HEK293 (cell line): ENCODE data around the gene TMEM161B.

Source experiments
- CTCF ChIA-PET: fragments of 350-600 bp; formaldehyde crosslinking; extraction: SDS; loops from one replicate; lab custom pipeline; 2021; ENCODE audit warnings: antibody characterized with exemption; lab: Yijun Ruan, JAX
- POLR2A ChIA-PET: fragments of 300-600 bp; formaldehyde crosslinking; extraction: SDS; loops from one replicate; lab custom pipeline; 2020; ENCODE audit warnings: antibody characterized with exemption, inconsistent platforms; lab: Yijun Ruan, JAX
- H3K27ac ChIP-seq: fragments of 200-500 bp; sonication (Bioruptor generic); 2 replicates; pipeline ENCODE4 v1.5.1; 2014; ENCODE audit warnings: low read depth, low read length, control low read depth, inconsistent platforms; ENCODE audit errors: extremely low read depth
- H3K36me3 ChIP-seq, 2 experiments: fragments of 200-500 bp in 1 of 2; sonication (Bioruptor generic) in 1 of 2; 1 replicate in 1 of 2; 2 replicates in 1 of 2; pipeline ENCODE4 v1.5.1; 2014 to 2017; ENCODE audit warnings: inconsistent platforms in 2 of 2, low read length in 2 of 2; ENCODE audit not compliant: control insufficient read depth in 2 of 2, insufficient read depth in 1 of 2
- H3K4me1 ChIP-seq: fragments of 200-500 bp; sonication (Bioruptor generic); 2 replicates; pipeline ENCODE4 v1.5.1; 2014; ENCODE audit warnings: mild to moderate bottlenecking, low read length, inconsistent platforms; ENCODE audit not compliant: control insufficient read depth, insufficient read depth
- H3K4me3 ChIP-seq: 2 replicates; pipeline ENCODE4 v1.5.1; 2011; ENCODE audit warnings: low read depth, mild to moderate bottlenecking, control low read depth, low read length, moderate library complexity
- H3K9me3 ChIP-seq: fragments of 200-500 bp; sonication (Bioruptor generic); 2 replicates; pipeline ENCODE4 v1.5.1; 2014; ENCODE audit warnings: low read depth, low read length, inconsistent platforms; ENCODE audit not compliant: control insufficient read depth, insufficient read depth
- GFI1B ChIP-seq: fragments of 450-650 bp; formaldehyde crosslinking; IDR thresholded peaks from 2 replicates; pipeline ENCODE4 v1.5.1; 2016; ENCODE audit warnings: missing biosample characterization, missing genetic modification characterization
- HIC1 ChIP-seq: fragments of 450-650 bp; formaldehyde crosslinking; IDR thresholded peaks from 2 replicates; pipeline ENCODE4 v1.5.1; 2016; ENCODE audit warnings: missing biosample characterization, missing genetic modification characterization
- INSM2 ChIP-seq: fragments of 450-650 bp; formaldehyde crosslinking; IDR thresholded peaks from 2 replicates; pipeline ENCODE4 v1.5.1; 2016; ENCODE audit warnings: missing biosample characterization, missing genetic modification characterization
- ZBTB6 ChIP-seq: fragments of 450-650 bp; formaldehyde crosslinking; IDR thresholded peaks from 2 replicates; pipeline ENCODE4 v1.5.1; 2017; ENCODE audit warnings: missing biosample characterization, missing genetic modification characterization
- ZNF112 ChIP-seq: fragments of 450-650 bp; formaldehyde crosslinking; IDR thresholded peaks from 2 replicates; pipeline ENCODE4 v1.5.0; 2017; ENCODE audit warnings: missing biosample characterization, missing genetic modification characterization
- ZNF114 ChIP-seq: fragments of 450-650 bp; formaldehyde crosslinking; IDR thresholded peaks from 2 replicates; pipeline ENCODE4 v1.5.0; 2017; ENCODE audit warnings: missing biosample characterization, missing genetic modification characterization
- ZNF175 ChIP-seq: fragments of 450-650 bp; formaldehyde crosslinking; IDR thresholded peaks from 2 replicates; pipeline ENCODE4 v1.5.1; 2016; ENCODE audit warnings: missing biosample characterization, missing genetic modification characterization
- ZNF248 ChIP-seq: fragments of 450-650 bp; formaldehyde crosslinking; IDR thresholded peaks from 2 replicates; pipeline ENCODE4 v1.5.1; 2017; ENCODE audit warnings: missing biosample characterization, missing genetic modification characterization
- ZNF423 ChIP-seq: fragments of 450-650 bp; formaldehyde crosslinking; IDR thresholded peaks from 2 replicates; pipeline ENCODE4 v1.5.1; 2016; ENCODE audit warnings: missing biosample characterization, missing genetic modification characterization
- ZNF426 ChIP-seq: fragments of 450-650 bp; formaldehyde crosslinking; IDR thresholded peaks from 2 replicates; pipeline ENCODE4 v1.5.1; 2017; ENCODE audit warnings: missing biosample characterization, missing genetic modification characterization, mild to moderate bottlenecking, inconsistent platforms, moderate library complexity
- ZNF518A ChIP-seq: fragments of 450-650 bp; formaldehyde crosslinking; conservative IDR thresholded peaks from 2 replicates; pipeline ENCODE4 v1.5.1; 2016; ENCODE audit warnings: low read depth, missing biosample characterization, missing genetic modification characterization
- ZNF555 ChIP-seq: fragments of 450-650 bp; formaldehyde crosslinking; conservative IDR thresholded peaks from 2 replicates; pipeline ENCODE4 v1.5.1; 2017; ENCODE audit warnings: missing biosample characterization, mild to moderate bottlenecking, missing genetic modification characterization, inconsistent platforms
- ZNF558 ChIP-seq: fragments of 450-650 bp; formaldehyde crosslinking; IDR thresholded peaks from 2 replicates; pipeline ENCODE4 v1.5.1; 2016; ENCODE audit warnings: missing biosample characterization, missing genetic modification characterization
- ZNF610 ChIP-seq: fragments of 450-650 bp; formaldehyde crosslinking; IDR thresholded peaks from 2 replicates; pipeline ENCODE4 v1.5.1; 2016; ENCODE audit warnings: missing biosample characterization, missing genetic modification characterization, borderline replicate concordance
- ZNF623 ChIP-seq: fragments of 450-650 bp; formaldehyde crosslinking; IDR thresholded peaks from 2 replicates; pipeline ENCODE4 v1.5.1; 2016; ENCODE audit warnings: missing biosample characterization, missing genetic modification characterization
- ZNF626 ChIP-seq: fragments of 450-650 bp; sonication (Bioruptor Pico); formaldehyde crosslinking; IDR thresholded peaks from 2 replicates; pipeline ENCODE4 v1.5.1; 2018; ENCODE audit warnings: missing biosample characterization, missing genetic modification characterization, inconsistent platforms
- ZNF658 ChIP-seq: fragments of 450-650 bp; formaldehyde crosslinking; IDR thresholded peaks from 2 replicates; pipeline ENCODE4; 2016; ENCODE audit warnings: missing biosample characterization, missing genetic modification characterization
- ZSCAN5A ChIP-seq: fragments of 450-650 bp; formaldehyde crosslinking; IDR thresholded peaks from 2 replicates; pipeline ENCODE4 v1.5.1; 2016; ENCODE audit warnings: missing biosample characterization, missing genetic modification characterization

Gene TMEM161B

GRCh38 chr5:88276378-88276777 is 7.7 kb upstream of the TMEM161B start (continued):
- TF ChIP-seq ZNF518A (tag by site-specific recombination) = no peak
- TF ChIP-seq ZNF114 (tag by site-specific recombination) = no peak
- no peak for TF ChIP-seq GFI1B (tag by site-specific recombination)
- no peak for TF ChIP-seq ZNF426 (tag by site-specific recombination)
- TF ChIP-seq ZNF555 (tag by site-specific recombination) = no peak
- TF ChIP-seq, all 188 proteins: peak for 0

GRCh38 chr5:88275581-88275980 is 6.9 kb upstream of the TMEM161B start:
- ChIA-PET POLR2A (interaction anchor here (0.6 kb wide), 1 partner anchor 61 kb away, joined by 5 read pairs; no protein-coding TSS in a partner anchor), CTCF (no interaction called here)
- peaks cover 16 to 48% of the 10 kb centered on the region in 2 experiments for H3K36me3 ChIP-seq
- H3K4me1 ChIP-seq = no peaks in the 10 kb centered on the region
- TF ChIP-seq ZNF175 (tag by site-specific recombination) (no peak), ZBTB6 (no peak), INSM2 (tag by site-specific recombination) (no peak), ZNF248 (tag by site-specific recombination) (no peak), ZNF423 (tag by site-specific recombination) (no peak), ZNF112 (tag by site-specific recombination) (no peak), ZNF558 (tag by site-specific recombination) (no peak), ZSCAN5A (tag by site-specific recombination) (no peak), ZNF626 (tag by site-specific recombination) (no peak), ZNF610 (tag by site-specific recombination) (no peak), ZNF658 (tag by site-specific recombination) (no peak), ZNF623 (tag by site-specific recombination) (no peak), HIC1 (no peak)
- no peak overlapping the region for H3K4me3 ChIP-seq
- no peaks in the 10 kb centered on the region for H3K9me3 ChIP-seq
- no peak overlapping the region for H3K27ac ChIP-seq
